ENCODE results near the gene RNLS.

- TF ChIP-seq CTCF (IDR thresholded peaks at IDR 0.05) (no peak), GABPB1 (CRISPR knock-in tag; IDR thresholded peaks at IDR 0.05) (no peak), MAX (CRISPR knock-in tag; IDR thresholded peaks at IDR 0.05) (no peak), FOXP1 (CRISPR knock-in tag; IDR thresholded peaks at IDR 0.05; ENCODE audit: borderline replicate concordance) (no peak), ATF3 (CRISPR knock-in tag; conservative IDR thresholded peaks at IDR 0.05) (no peak), SP1 (CRISPR knock-in tag; conservative IDR thresholded peaks at IDR 0.05) (no peak), ELF4 (CRISPR knock-in tag; IDR thresholded peaks at IDR 0.05; ENCODE audit: low read depth) (no peak), MXD4 (CRISPR knock-in tag; IDR thresholded peaks at IDR 0.05; ENCODE audit: borderline replicate concordance) (no peak), ZBTB21 (CRISPR knock-in tag; IDR thresholded peaks at IDR 0.05; ENCODE audit: borderline replicate concordance) (no peak)
These were observed 236.1 kb downstream of the RNLS start for GRCh38 chr10:88347022-88347421.

Data from WTC11 (cell line).